ENCODE data around the gene GGCT.
"Not testable (repeated sequence)": the region's sequence is repeated elsewhere in the genome, so short reads cannot be mapped to it uniquely, and the experiment has no call there.

GGCT gene
- long read RNA-seq, donor 1, transcript GGCT-207 (3 exons, 1,012 nt) = minor isoform, 12 of 48 reads
- long read RNA-seq, donor 1, transcript GGCT-202 (4 exons, 1,173 nt) = major isoform, 25 of 48 reads
- long read RNA-seq, donor 1, partial matches to known transcripts = 10 of 48 reads
- long read RNA-seq, donor 1, other reads (novel, unspliced or antisense) = 0 of 48 reads
- long read RNA-seq, donor 2, transcript GGCT-202 (4 exons, 1,173 nt) = major isoform, 9 of 15 reads
- long read RNA-seq, donor 2, transcript GGCT-207 (3 exons, 1,012 nt) = minor isoform, 6 of 15 reads
- long read RNA-seq, donor 2, partial matches to known transcripts = 0 of 15 reads
- long read RNA-seq, donor 2, other reads (novel, unspliced or antisense) = 0 of 15 reads
- long read RNA-seq, donor 3, transcript GGCT-202 (4 exons, 1,173 nt) = major isoform, 6 of 10 reads
- long read RNA-seq, donor 3, partial matches to known transcripts = 0 of 10 reads
- long read RNA-seq, donor 3, other reads (novel, unspliced or antisense) = 0 of 10 reads
- long read RNA-seq, donor 4, transcript GGCT-202 (4 exons, 1,173 nt) = major isoform, 16 of 29 reads
- long read RNA-seq, donor 4, transcript GGCT-207 (3 exons, 1,012 nt) = minor isoform, 5 of 29 reads
- long read RNA-seq, donor 4, partial matches to known transcripts = 8 of 29 reads
- long read RNA-seq, donor 4, other reads (novel, unspliced or antisense) = 0 of 29 reads
- long read RNA-seq, donor 5, transcript GGCT-202 (4 exons, 1,173 nt) = major isoform, 21 of 31 reads
- long read RNA-seq, donor 5, transcript GGCT-207 (3 exons, 1,012 nt) = minor isoform, 8 of 31 reads
- long read RNA-seq, donor 5, partial matches to known transcripts = 0 of 31 reads
- long read RNA-seq, donor 5, other reads (novel, unspliced or antisense) = 0 of 31 reads
- long read RNA-seq, donor 6, transcript GGCT-202 (4 exons, 1,173 nt) = major isoform, 23 of 35 reads
- long read RNA-seq, donor 6, partial matches to known transcripts = 8 of 35 reads
- long read RNA-seq, donor 6, other reads (novel, unspliced or antisense) = 0 of 35 reads
- long read RNA-seq, donor 7, transcript GGCT-207 (3 exons, 1,012 nt) = minor isoform, 12 of 54 reads
- long read RNA-seq, donor 7, transcript GGCT-202 (4 exons, 1,173 nt) = major isoform, 19 of 54 reads
- long read RNA-seq, donor 7, partial matches to known transcripts = 22 of 54 reads
- long read RNA-seq, donor 7, other reads (novel, unspliced or antisense) = 0 of 54 reads
- long read RNA-seq, donor 8, transcript GGCT-207 (3 exons, 1,012 nt) = minor isoform, 6 of 38 reads
- long read RNA-seq, donor 8, transcript GGCT-202 (4 exons, 1,173 nt) = major isoform, 24 of 38 reads
- long read RNA-seq, donor 8, partial matches to known transcripts = 8 of 38 reads
- long read RNA-seq, donor 8, other reads (novel, unspliced or antisense) = 0 of 38 reads

GRCh38 chr7:30504301-30505173, at the start of gene GGCT:
Gene GGCT, minus strand, starts transcription at chr7:30504829. Its CDS starts 120 bp downstream, at chr7:30504709.
- DNase-seq = peak; percentile 92

GRCh38 chr7:30553546-30553945, 48.9 kb upstream of the GGCT start:
- DNase-seq = no peak

- DNase-seq = no peak
Measured at GRCh38 chr7:30553141-30553540, 48.5 kb upstream of the GGCT start.

- no peak for DNase-seq
Measured at GRCh38 chr7:30552330-30552729, 47.7 kb upstream of the GGCT start.

- no peak for DNase-seq
Measured at GRCh38 chr7:30549931-30550493, 45.4 kb upstream of the GGCT start.

- DNase-seq = peak; percentile 47
Measured at GRCh38 chr7:30548845-30549244, 44.2 kb upstream of the GGCT start.

- DNase-seq = no peak
Measured at GRCh38 chr7:30546596-30546995, 42.0 kb upstream of the GGCT start.

GRCh38 chr7:30545791-30546555, 41.3 kb upstream of the GGCT start:
- DNase-seq = no peak

- no peak for DNase-seq
Measured at GRCh38 chr7:30543813-30544525, 39.3 kb upstream of the GGCT start.

- DNase-seq = not testable (repeated sequence)
Measured at GRCh38 chr7:30543115-30543514, 38.5 kb upstream of the GGCT start.

GRCh38 chr7:30533886-30534285, 29.3 kb upstream of the GGCT start:
- no peak for DNase-seq

- DNase-seq = no peak
Measured at GRCh38 chr7:30531286-30531685, 26.7 kb upstream of the GGCT start.

GRCh38 chr7:30530373-30530772, 25.7 kb upstream of the GGCT start:
- no peak for DNase-seq

- DNase-seq = no peak
Measured at GRCh38 chr7:30528779-30529178, 24.1 kb upstream of the GGCT start.

- DNase-seq = not testable (repeated sequence)
Measured at GRCh38 chr7:30527297-30527696, 22.7 kb upstream of the GGCT start.

GRCh38 chr7:30526163-30526562, 21.5 kb upstream of the GGCT start:
- DNase-seq = no peak

GRCh38 chr7:30525429-30525828, 20.8 kb upstream of the GGCT start:
- no peak for DNase-seq

GRCh38 chr7:30524545-30524944, 19.9 kb upstream of the GGCT start:
- no peak for DNase-seq

- DNase-seq = no peak
Measured at GRCh38 chr7:30523466-30523865, 18.8 kb upstream of the GGCT start.

Measured in right kidney (tissue), 9 donors.